ENCODE results near the gene ARHGAP27. TPM values are rescaled to one million over a fixed set of nuclear protein-coding genes. Genes with fewer than 3 reads are reported as not detected.
A peak's percentile ranks its signal among the peaks of the same experiment; 100 is the strongest.

ARHGAP27 gene
- total and polyA plus RNA-seq, 9 of the 15 experiments (the other 6 are each of a cell fraction or from before 2014, with no cell fraction given): 0.04 to 4.6 (median 2.1) TPM

GRCh38 chr17:45426561-45426960 is 6.1 kb downstream of the ARHGAP27 start (continued):
- TF ChIP-seq, protein P1, sequence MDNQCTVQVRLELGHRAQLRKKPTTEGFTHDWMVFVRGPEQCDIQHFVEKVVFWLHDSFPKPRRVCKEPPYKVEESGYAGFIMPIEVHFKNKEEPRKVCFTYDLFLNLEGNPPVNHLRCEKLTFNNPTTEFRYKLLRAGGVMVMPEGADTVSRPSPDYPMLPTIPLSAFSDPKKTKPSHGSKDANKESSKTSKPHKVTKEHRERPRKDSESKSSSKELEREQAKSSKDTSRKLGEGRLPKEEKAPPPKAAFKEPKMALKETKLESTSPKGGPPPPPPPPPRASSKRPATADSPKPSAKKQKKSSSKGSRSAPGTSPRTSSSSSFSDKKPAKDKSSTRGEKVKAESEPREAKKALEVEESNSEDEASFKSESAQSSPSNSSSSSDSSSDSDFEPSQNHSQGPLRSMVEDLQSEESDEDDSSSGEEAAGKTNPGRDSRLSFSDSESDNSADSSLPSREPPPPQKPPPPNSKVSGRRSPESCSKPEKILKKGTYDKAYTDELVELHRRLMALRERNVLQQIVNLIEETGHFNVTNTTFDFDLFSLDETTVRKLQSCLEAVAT (IDR thresholded peaks at IDR 0.05): no peak
- TF ChIP-seq TOE1 (IDR thresholded peaks at IDR 0.05; ENCODE audit: borderline replicate concordance): no peak
- TF ChIP-seq TOE1 (CRISPR knock-in tag; IDR thresholded peaks at IDR 0.05; ENCODE audit: borderline replicate concordance, low read depth): no peak

GRCh38 chr17:45425984-45426413 is 6.7 kb downstream of the ARHGAP27 start:
- POLR2A ChIA-PET: no interaction called here
- Histone ChIP-seq H3K9me1 (ENCODE audit: control insufficient read depth, insufficient read depth, low read length) (no peaks in the 10 kb centered on the region), H3K79me2 (ENCODE audit: control insufficient read depth, insufficient read depth, low read length) (no peaks in the 10 kb centered on the region), H2AFZ (ENCODE audit: low read depth, low read length) (peak overlapping the region; percentile 82), H3K9me3 (replicated peaks; ENCODE audit: control insufficient read depth, insufficient read depth, low read depth, low read length) (no peaks in the 10 kb centered on the region; the same call in 1 of the 2 replicates), H3K27ac (ENCODE audit: extremely low read depth, low read depth, low read length) (no peak overlapping the region), H3K27me3 (ENCODE audit: control insufficient read depth in 2 of 2, insufficient read depth in 2 of 2, low read length in 2 of 2) (no peaks in the 10 kb centered on the region), H3K9ac (ENCODE audit: insufficient read depth in 1 of 2, low read depth in 2 of 2, low read length in 2 of 2) (peak overlapping the region in 1 of 2 experiments; percentile 14; a peak in 1 of 4 replicates), H3K36me3 (ENCODE audit: control insufficient read depth, insufficient read depth, low read length) (no peaks in the 10 kb centered on the region), H3K4me3 (no peak overlapping the region), H4K20me1 (replicated peaks; ENCODE audit: control insufficient read depth, insufficient read depth, low read length) (no peaks in the 10 kb centered on the region), H3K4me1 (replicated peaks in 1 of 2; ENCODE audit: control insufficient read depth in 2 of 2, insufficient read depth in 2 of 2, low read length in 2 of 2) (peaks cover 8 to 34% of the 10 kb centered on the region in 2 experiments), H3K4me2 (ENCODE audit: insufficient read depth, low read length) (peak overlapping the region; percentile 55; the same call in 1 of the 2 replicates)
- intact Hi-C loops (cut with micrococcal nuclease) (loop anchor here (1.0 to 5.0 kb wide), 2 partner anchors 166 to 207 kb away; no protein-coding TSS in a partner anchor), in situ Hi-C loops (cut with MboI) (loop anchor here (10.0 to 25.0 kb wide), 2 partner anchors 209 to 1086 kb away; partner anchors contain the start of gene LRRC37A2)
- FAIRE-seq (no peak), DNase-seq (ENCODE audit: extremely low read depth in 1 of 4, low spot score in 3 of 4) (no peak), ATAC-seq (peak; percentile 30)
- CTCF ChIA-PET (ENCODE audit: low intra/inter-chr PET ratio): interaction anchor here (1.0 to 1.7 kb wide), 2 partner anchors 31 to 207 kb away, joined by 3 to 6 read pairs; no protein-coding TSS in a partner anchor
- no TSS peak for BruUV-seq (replicated peaks)
- TF ChIP-seq CSDE1 (IDR thresholded peaks at IDR 0.05) (no peak), ETV1 (tag; conservative IDR thresholded peaks at IDR 0.05; ENCODE audit: low read depth) (0 out of 2 replicates have a peak, but pooled peaks have one; percentile 6)
- 31% methylated on average over 4 of the region's 6 CpGs for WGBS (ENCODE audit: insufficient coverage, low coverage, missing lambda C conversion rate)
